HCT116 (cell line): ENCODE measurements around the gene CGB2. TPM values are rescaled to one million over a fixed set of nuclear protein-coding genes. Genes with fewer than 3 reads are reported as not detected.
"Not testable (repeated sequence)": the region's sequence is repeated elsewhere in the genome, so short reads cannot be mapped to it uniquely, and the experiment has no call there.

Experiments
- ATAC-seq: fragments of 200-7000 bp; cut with Tn5 transposase; 2 replicates; pipeline ENCODE4 v1.9.1; 2020; ENCODE audit warnings: mild to moderate bottlenecking, moderate library complexity
- BruUV-seq: library from RNA; stranded (reverse); fragments of 400-500 nt; replicated peaks from 2 replicates; lab custom pipeline; 2021; lab: Mats Ljungman, UMichigan
- CTCF ChIA-PET: fragments of 300-600 bp; sonication (Branson Sonifier 250); formaldehyde crosslinking; loops from one replicate; lab custom pipeline; 2021; ENCODE audit warnings: antibody characterized with exemption; lab: Charles Lee
- POLR2A ChIA-PET: fragments of 300-600, 350-600 bp; sonication (Branson Sonifier 250); formaldehyde crosslinking; loops from one replicate; lab custom pipeline; 2021; ENCODE audit warnings: antibody characterized with exemption; lab: Charles Lee
- RAD21 ChIA-PET, 2 experiments: fragments of 300-600 bp; sonication (Branson Sonifier 250); formaldehyde crosslinking; loops; one replicate each; lab custom pipeline; 2023; ENCODE audit warnings: low total read pairs in 2 of 2; ENCODE audit not compliant: uncharacterized antibody in 2 of 2, unreplicated experiment in 2 of 2, low non-redundant PET in 1 of 2; lab: Charles Lee
- DNase-seq: peaks from one replicate; pipeline ENCODE4 v3.0.0-alpha.2; 2010; ENCODE audit warnings: low read depth, low spot score
- H2AFZ ChIP-seq: fragments of 200-600 bp; shearing (Covaris generic), sonication (generic); 2 replicates; pipeline ENCODE4 v1.6.1; 2017; ENCODE audit warnings: low read depth, mixed run types, mixed read lengths, antibody characterized with exemption, low read length; ENCODE audit not compliant: poor library complexity, severe bottlenecking
- H3K27ac ChIP-seq: 2 replicates; pipeline ENCODE4 v1.5.1; 2012; ENCODE audit warnings: low read depth, low read length
- H3K27me3 ChIP-seq: fragments of 200-600 bp; sonication (generic); 2 replicates; pipeline ENCODE4 v1.6.1; 2016; ENCODE audit warnings: mixed run types, low read length, mixed read lengths; ENCODE audit not compliant: insufficient read depth
- H3K36me3 ChIP-seq, 2 experiments: fragments of 200-500 bp in 1 of 2; fragments of 200-600 bp in 1 of 2; sonication (Bioruptor generic) in 1 of 2; sonication (generic) in 1 of 2; 2 replicates each; pipeline versions ENCODE4 v1.5.1 to v1.6.1; 2014 to 2016; ENCODE audit warnings: low read length in 2 of 2, inconsistent platforms in 1 of 2, mixed read lengths in 1 of 2, mixed run types in 1 of 2; ENCODE audit not compliant: insufficient read depth in 2 of 2, control insufficient read depth in 1 of 2
- H3K4me1 ChIP-seq, 2 experiments: fragments of 200-600 bp in 1 of 2; sonication (generic) in 1 of 2; 2 replicates each; pipeline versions ENCODE4 v1.5.1 to v1.6.1; 2012 to 2017; ENCODE audit warnings: low read length in 2 of 2, inconsistent platforms in 1 of 2, mild to moderate bottlenecking in 1 of 2, mixed read lengths in 1 of 2, mixed run types in 1 of 2, moderate library complexity in 1 of 2; ENCODE audit not compliant: insufficient read depth in 2 of 2, control insufficient read depth in 1 of 2
- H3K4me2 ChIP-seq: fragments of 200-600 bp; sonication (generic); 2 replicates; pipeline ENCODE4 v1.6.1; 2017; ENCODE audit warnings: mixed run types, low read length, mixed read lengths
- H3K4me3 ChIP-seq, 2 experiments: fragments of 200-600 bp in 1 of 2; sonication (generic) in 1 of 2; replicated peaks in 1 of 2; 2 replicates each; pipeline ENCODE4 v1.5.1; 2011 to 2016; ENCODE audit warnings: low read length in 2 of 2, control low read depth in 1 of 2, low read depth in 1 of 2, mild to moderate bottlenecking in 1 of 2, mixed read lengths in 1 of 2, mixed run types in 1 of 2
- H3K79me2 ChIP-seq: fragments of 200-600 bp; sonication (generic); 2 replicates; pipeline ENCODE4 v1.6.1; 2017; ENCODE audit warnings: mild to moderate bottlenecking, mixed run types, low read length, moderate library complexity, mixed read lengths; ENCODE audit not compliant: insufficient read depth
- H3K9ac ChIP-seq: fragments of 200-600 bp; sonication (generic); 2 replicates; pipeline ENCODE4 v1.6.1; 2016; ENCODE audit warnings: low read length, mixed read lengths
- H3K9me2 ChIP-seq: fragments of 200-600 bp; sonication (generic), shearing (Covaris generic); 2 replicates; pipeline ENCODE4 v1.6.1; 2017; ENCODE audit warnings: mixed run types, mild to moderate bottlenecking, moderate library complexity; ENCODE audit not compliant: insufficient read depth
- H3K9me3 ChIP-seq, 2 experiments: fragments of 200-500 bp in 1 of 2; fragments of 200-600 bp in 1 of 2; sonication (Bioruptor generic) in 1 of 2; sonication (generic) in 1 of 2; 2 replicates each; pipeline ENCODE4 v1.6.1; 2014 to 2017; ENCODE audit warnings: low read length in 2 of 2, mixed read lengths in 2 of 2, inconsistent platforms in 1 of 2, low read depth in 1 of 2, mild to moderate bottlenecking in 1 of 2, mixed run types in 1 of 2, moderate library complexity in 1 of 2; ENCODE audit not compliant: control insufficient read depth in 1 of 2, insufficient read depth in 1 of 2
- H4K20me1 ChIP-seq: fragments of 200-600 bp; sonication (generic), shearing (Covaris generic); 2 replicates; pipeline ENCODE4 v1.6.1; 2017; ENCODE audit warnings: mixed run types, mild to moderate bottlenecking, moderate library complexity; ENCODE audit not compliant: insufficient read depth
- CTCF ChIP-seq, 3 experiments: fragments of 200-600 bp in 1 of 3; sonication (generic) in 1 of 3; IDR thresholded peaks in 2 of 3; conservative IDR thresholded peaks in 1 of 3; 2 replicates each; pipeline ENCODE4 v1.5.1; 2012 to 2017; ENCODE audit warnings: low read depth in 2 of 3, low read length in 2 of 3, antibody characterized with exemption in 1 of 3, borderline replicate concordance in 1 of 3, control low read depth in 1 of 3, mild to moderate bottlenecking in 1 of 3, mixed read lengths in 1 of 3, mixed run types in 1 of 3, moderate library complexity in 1 of 3; ENCODE audit not compliant: insufficient read depth in 1 of 3
- RAD21 ChIP-seq: IDR thresholded peaks from 2 replicates; pipeline ENCODE4 v1.6.1; 2012; ENCODE audit warnings: low read depth, mild to moderate bottlenecking
- SP1 ChIP-seq: IDR thresholded peaks from 2 replicates; pipeline ENCODE4 v1.6.1; 2012; ENCODE audit warnings: low read depth
- intact Hi-C: fragments of 100-400 bp; cut with micrococcal nuclease; formaldehyde crosslinking; loops from 2 replicates; pipeline ENCODE4 v1.10.0; 2022
- total RNA-seq: library from RNA; stranded (reverse); gene quantifications from one replicate; pipeline ENCODE4 v1.2.1, GENCODE V29; 2021; ENCODE audit not compliant: unreplicated experiment

CGB2 gene
- total RNA-seq, 1 experiment from 2014 or later: 5.0 TPM

- no peaks in the 10 kb centered on the region for H4K20me1 ChIP-seq
- H3K27me3 ChIP-seq: no peaks in the 10 kb centered on the region
- DNase-seq (peak; percentile 45), ATAC-seq (peak; percentile 88)
- no peaks in the 10 kb centered on the region for H3K9me2 ChIP-seq
- H3K27ac ChIP-seq: no peak overlapping the region
- H3K79me2 ChIP-seq: no peaks in the 10 kb centered on the region
- H2AFZ ChIP-seq: no peak overlapping the region
- H3K9me3 ChIP-seq: no peaks in the 10 kb centered on the region
- ChIA-PET RAD21 (interaction anchor here (0.9 to 1.4 kb wide), 2 partner anchors 125 kb away, joined by 3 to 5 read pairs; no protein-coding TSS in a partner anchor), POLR2A (interaction anchor here (0.7 kb wide), 1 partner anchor 76 kb away, joined by 3 read pairs; no protein-coding TSS in a partner anchor), CTCF (interaction anchor here (0.7 to 2.6 kb wide), 16 partner anchors 9 to 278 kb away, joined by 3 to 18 read pairs (median 6); partner anchors contain the start of genes CGB7, GYS1, LIN7B and NTF4)
- H3K4me2 ChIP-seq: peak overlapping the region; percentile 59
- TF ChIP-seq SP1 (no peak), RAD21 (peak; percentile 68), CTCF (IDR thresholded peaks at IDR 0.05 in 2 of 3, conservative IDR thresholded peaks at IDR 0.05 in 1 of 3; ENCODE audit: borderline replicate concordance in 1 of 3, insufficient read depth in 1 of 3, low read depth in 2 of 3, low read length in 2 of 3) (peak; percentile 36 to 65 (median 49))
- intact Hi-C loops: loop anchor here (2.0 kb wide), 2 partner anchors 125 to 285 kb away; no protein-coding TSS in a partner anchor
- BruUV-seq: no TSS peak
- H3K4me1 ChIP-seq: peaks cover 10 to 11% of the 10 kb centered on the region in 2 experiments
- no peaks in the 10 kb centered on the region for H3K36me3 ChIP-seq
- no peak overlapping the region for H3K9ac ChIP-seq
- no peak overlapping the region for H3K4me3 ChIP-seq
Measured at GRCh38 chr19:49073514-49074378, 42.1 kb downstream of the CGB2 start.

DNA sequence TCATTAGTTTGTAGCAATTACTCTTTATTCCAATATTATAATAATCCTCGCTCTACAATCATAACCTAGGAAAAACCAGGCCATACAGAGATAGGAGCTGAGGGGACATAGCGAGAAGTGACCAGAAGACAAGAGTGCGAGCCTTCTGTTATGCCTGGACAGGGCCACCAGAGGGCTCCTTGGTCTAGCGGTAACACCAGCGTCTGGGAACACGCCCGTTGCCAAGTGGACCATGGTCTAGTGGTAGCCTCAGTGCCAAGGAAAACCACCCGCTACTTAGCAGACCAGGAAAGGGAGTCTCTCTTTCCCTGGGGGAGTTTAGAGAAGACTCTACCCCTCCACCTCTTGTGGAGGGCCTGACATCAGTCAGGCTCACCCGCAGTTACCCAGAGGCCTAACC is 43.2 kb downstream of the CGB2 start:
- POLR2A ChIA-PET, H3K9me3 ChIP-seq, H3K9me2 ChIP-seq, H3K36me3 ChIP-seq, H3K4me2 ChIP-seq, H3K9ac ChIP-seq, BruUV-seq, H3K4me3 ChIP-seq, H3K27me3 ChIP-seq, H3K79me2 ChIP-seq, H3K27ac ChIP-seq, H2AFZ ChIP-seq, DNase-seq, H4K20me1 ChIP-seq: not testable (repeated sequence)
- CTCF ChIA-PET: interaction anchor here (1.2 to 2.6 kb wide), 8 partner anchors 10 to 279 kb away, joined by 3 to 18 read pairs (median 8); partner anchors contain the start of genes CGB7 and NTF4
- H3K4me1 ChIP-seq: peaks cover 10 to 11% of the 10 kb centered on the region in 2 experiments
- peak; percentile 54; the same call in 1 of the 2 replicates for ATAC-seq
- intact Hi-C loops: loop anchor here (1.0 to 2.0 kb wide), 3 partner anchors 124 to 286 kb away; no protein-coding TSS in a partner anchor
- RAD21 ChIA-PET: interaction anchor here in 1 of 2 experiments (0.6 to 1.4 kb wide), 2 partner anchors 124 to 133 kb away, joined by 3 read pairs; no protein-coding TSS in a partner anchor
- TF ChIP-seq RAD21 (peak; percentile 75), CTCF (IDR thresholded peaks at IDR 0.05 in 2 of 3, conservative IDR thresholded peaks at IDR 0.05 in 1 of 3; ENCODE audit: borderline replicate concordance in 1 of 3, insufficient read depth in 1 of 3, low read depth in 2 of 3, low read length in 2 of 3) (peak; percentile 48 to 70 (median 65))
